ENCODE results near the gene SEMA5A.
A peak's percentile ranks its signal among the peaks of the same experiment; 100 is the strongest.

SEMA5A gene

DNA sequence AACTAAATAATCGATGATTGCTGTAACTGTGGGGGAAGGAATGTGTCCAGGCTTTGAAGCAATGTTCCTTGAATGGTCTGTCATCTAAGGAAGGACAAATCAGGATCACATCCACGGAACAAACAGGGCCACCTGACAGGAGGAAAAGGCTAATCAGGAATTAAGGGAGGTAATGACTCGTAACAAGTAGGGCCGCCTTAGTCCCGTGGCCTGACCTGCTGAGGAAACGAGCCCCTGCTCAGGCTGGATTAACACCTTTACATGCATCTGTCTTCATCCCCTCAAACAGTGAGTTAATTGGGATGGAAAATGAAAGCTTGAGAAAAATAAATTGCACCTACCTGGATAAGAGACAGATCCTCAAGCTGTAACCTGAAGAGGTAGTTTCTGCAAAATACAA, 227.8 kb downstream of the SEMA5A start:
- no peak for DNase-seq

DNA sequence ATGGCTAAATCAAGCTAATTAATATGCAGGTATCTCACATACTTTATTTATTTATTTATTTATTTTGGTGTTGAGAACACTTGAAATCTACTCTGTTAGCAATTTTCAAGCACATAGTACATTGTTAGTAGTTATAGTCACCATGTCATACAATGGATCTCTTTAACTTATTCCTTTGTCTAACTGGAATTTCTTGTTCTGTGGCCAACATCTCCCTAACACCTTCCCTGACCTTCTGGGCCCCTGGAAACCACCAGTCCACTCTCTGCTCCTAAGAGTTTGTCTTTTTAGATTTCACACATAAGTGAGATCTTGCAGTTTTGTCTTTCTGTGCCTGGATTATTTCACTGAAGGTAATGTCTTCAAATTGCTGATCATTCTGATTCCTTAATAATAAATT, 229.1 kb downstream of the SEMA5A start:
- DNase-seq = peak; percentile 62

DNA sequence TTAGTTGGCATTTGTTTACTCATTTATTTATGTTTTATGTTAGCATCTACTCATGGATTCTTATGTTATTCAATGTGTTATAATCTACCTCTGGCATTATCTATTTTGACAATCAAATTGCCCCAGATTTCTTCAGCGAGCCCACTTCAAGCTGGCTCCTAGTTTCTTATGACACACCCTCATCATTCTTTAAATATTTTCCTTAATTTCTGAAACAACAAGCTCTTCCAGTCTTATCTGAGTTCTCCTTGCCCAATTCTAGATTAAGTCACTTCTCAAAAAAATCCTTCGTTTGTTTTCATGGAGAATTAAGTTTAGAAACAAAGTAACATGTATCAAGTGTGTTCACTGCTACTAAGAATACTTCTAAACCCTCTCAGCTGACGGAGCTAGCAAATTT, 229.8 kb downstream of the SEMA5A start:
- no peak for DNase-seq

DNA sequence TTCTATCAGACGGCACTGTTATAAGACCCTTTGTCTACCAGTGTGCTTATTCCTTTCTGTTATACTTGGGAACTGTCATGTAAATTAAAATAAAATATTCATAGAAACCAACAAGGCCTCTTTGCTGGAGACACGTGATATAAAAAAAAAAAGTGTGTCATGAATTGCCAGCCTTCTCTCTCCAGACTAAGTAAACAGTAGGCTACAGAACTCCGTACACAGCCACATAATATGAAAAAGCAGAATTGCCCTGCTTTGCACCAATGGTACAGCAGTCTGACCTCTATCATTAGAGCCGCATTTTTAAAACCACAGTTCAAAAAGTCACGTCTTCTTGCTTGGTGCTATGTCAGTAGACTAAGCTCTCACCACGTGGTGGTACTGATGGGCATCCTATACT, 231.3 kb downstream of the SEMA5A start:
- DNase-seq = no peak

DNA sequence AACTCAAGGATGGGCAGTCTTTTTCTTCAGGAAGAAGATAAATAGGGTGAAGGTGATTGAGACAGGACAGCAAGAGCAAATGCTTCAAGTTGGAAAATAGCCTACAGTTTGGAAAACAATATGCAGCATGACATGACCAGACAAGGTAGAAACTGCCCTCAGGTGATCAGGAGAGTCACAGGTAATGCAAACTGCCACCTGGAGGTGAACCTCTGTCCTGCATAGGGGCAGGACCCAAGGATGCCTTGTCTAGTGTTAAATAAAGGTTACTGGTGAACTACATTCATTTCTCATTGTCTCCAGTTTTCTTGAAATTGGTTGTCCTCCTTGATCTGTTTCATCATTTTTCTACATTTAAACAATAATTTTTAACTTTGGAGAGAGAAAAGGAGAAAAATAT, 232.1 kb downstream of the SEMA5A start:
- DNase-seq = no peak

DNA sequence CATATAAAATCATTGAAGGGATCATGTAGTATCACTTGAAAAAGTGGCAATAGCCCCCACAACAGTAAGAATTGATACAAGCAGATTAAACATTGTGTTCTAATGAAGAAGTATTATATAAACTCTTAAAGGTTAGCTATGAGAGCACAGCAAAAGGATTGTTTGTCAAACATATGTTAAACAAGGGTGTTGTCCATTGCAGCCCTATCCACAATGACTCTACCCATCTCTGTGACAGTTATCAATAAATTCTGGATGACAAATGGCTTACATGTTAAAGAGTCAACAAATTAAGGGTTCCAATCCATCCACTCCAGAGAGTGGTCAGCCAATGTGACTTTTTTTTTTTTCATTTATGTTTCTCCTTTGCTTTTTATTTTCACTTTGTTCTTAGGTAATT, 238.7 kb downstream of the SEMA5A start:
- no peak for DNase-seq

DNA sequence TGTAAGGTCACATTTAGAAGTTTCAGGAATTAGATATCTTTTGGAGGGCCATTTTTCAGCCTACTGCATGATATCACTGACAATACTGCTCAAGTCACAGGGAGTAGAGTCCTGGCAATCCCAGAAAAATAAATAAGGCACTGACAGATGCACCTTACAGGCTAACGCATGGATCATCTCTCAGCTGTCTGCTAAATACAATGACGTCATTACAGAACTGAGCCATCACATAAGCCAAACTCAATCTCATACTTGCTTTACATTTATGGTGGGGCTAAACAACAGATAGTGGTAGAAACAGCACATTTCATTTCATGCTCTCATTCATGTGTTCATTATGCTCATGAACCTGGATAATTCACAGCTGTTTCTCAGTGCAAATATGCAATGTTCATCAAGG, 243.7 kb downstream of the SEMA5A start:
- DNase-seq = no peak

DNA sequence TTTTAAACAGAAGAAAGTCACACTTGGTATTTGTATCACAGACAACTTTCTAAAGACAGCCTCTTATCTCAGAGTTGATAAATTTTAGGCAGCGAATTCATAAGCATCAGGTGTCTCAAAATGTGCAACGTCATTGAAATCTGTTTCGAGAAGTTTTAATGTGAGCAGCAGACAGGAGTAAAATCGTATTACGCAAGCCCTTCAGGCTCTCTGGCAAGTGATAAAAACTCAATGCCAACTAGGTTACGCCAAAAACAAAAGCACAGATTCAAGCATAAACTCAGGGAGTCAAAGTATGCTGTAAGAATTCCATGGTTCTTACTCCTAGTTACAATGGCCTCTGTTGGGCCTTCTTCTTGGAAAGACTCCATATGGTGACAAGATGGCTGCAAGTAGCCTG, 244.7 kb downstream of the SEMA5A start:
- no peak for DNase-seq

DNA sequence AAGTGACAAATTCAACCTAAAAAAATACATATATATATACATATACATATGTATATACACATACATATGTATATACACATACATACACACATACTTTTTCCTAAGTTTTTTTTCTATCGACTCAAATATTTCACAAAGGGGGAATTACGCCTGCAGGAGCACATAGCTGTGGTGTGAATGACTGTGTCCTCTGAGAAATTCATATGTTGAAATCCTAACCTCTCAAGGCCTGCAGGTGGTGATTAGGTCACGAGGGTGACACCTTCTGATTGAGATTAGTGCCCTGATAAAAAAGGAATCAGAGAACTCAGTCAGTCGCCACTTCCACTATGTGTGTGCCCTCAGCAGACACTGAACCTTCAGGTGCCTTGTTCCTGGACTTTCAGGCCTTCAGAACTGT, 248.7 kb downstream of the SEMA5A start:
- no peak for DNase-seq

DNA sequence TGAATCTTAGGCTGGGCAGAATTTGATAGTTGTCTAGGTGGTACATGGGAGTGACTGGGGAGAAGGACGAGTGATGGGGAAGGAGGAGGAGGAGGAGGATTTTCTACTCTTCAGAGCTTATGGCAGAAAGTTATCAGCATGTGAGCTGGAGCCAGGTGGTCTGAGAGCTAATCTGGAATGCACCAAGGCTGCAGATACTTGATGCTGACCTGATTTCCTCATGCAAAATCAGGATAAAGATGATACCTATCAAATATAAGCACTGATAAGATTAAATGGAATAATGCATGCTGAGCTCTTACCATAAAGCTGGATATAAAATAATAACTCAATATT, 250.4 kb downstream of the SEMA5A start:
- no peak for DNase-seq

DNA sequence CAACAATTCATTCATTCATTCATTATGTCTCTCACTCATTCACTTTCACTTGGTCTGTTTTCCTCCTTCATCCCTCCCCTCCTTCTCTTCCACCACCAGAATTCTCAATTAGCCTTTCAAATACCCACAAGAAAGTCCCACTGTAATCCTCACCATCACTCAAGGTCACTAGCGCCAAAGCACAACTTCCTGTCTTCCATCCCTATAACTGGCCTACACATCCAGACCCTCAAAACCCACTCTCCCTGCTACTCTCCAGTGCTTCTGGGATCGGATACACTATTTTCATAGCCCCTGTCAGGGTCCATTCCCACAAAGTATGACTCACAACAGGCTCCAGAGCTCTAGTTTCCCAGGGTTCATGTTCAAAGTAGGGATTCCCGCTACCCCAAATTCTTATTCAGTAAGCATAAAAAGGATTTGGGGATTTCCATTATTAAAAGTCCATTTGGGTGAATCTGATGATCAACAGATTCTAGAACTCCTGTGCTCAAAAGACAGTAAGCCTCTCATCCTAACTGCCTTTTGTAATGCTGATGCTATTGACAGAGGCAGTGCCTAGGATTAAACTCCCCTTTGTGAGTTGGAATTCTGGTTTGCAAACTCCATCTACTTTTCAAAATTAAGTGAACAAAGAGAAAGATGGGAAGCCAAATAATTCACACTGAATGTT, 250.9 kb downstream of the SEMA5A start:
- DNase-seq = no peak

DNA sequence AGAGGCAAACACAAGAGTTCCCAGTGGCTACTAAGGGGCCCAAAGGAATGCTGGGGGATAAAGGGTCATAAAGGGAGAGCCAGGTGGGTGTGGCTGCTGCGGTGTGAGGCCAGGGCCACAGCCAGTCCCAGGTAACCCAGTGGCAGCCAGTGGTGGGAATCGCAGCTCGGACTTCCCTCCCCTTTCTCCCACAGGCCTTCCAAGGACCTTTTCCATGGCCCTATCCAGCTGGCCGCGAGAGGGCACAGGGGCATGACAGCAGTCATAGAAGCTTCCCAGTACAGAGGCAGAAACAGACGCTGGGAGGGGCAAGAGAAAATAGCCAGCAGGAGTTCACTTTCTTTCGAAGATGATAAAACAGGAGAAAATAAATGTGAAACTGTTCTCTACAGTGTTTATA, 257.6 kb downstream of the SEMA5A start:
- DNase-seq = peak; percentile 71

DNA sequence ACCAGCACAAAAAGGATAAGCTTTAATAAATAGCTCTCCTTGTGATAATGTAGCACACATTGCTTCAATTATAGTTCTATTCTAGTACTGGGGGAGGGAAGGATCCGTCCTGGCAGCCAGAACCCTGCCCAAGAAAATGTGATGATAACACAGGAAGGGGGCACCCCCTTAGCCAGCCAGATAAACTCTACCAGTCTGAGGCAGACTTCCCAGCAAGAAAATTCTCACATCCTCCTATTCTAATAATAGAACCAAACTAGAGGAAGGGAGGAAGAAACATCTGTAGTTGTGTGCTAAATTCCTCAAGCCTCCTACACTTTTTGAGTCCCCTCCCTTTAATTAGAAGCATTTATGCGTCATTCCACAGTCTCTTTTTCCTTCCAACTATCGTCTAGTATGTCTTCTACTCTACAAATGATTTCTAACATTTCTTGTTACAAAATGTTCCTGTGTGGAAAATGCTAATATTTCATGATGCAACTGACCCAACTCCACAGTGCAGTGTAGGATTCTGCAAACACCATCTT, 261.0 kb downstream of the SEMA5A start:
- no peak for DNase-seq

DNA sequence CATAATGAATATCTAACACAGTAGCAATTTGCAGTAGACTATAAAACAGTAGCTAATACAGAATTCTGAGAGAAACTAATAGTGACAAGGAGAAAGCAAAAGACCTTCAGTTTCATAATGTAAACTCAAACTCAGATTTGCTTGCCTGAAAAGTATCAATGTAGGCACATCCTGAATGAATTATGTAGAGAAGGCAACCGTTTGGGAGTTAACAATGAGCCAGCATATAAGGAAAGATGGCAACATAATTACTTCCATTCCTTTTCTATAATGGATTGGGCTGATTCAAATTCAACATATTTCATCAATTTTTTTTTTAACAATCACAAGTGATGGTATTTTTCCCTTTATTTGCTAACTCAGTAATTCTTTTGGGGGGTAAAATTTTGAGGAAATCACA, 261.6 kb downstream of the SEMA5A start:
- no peak for DNase-seq

DNA sequence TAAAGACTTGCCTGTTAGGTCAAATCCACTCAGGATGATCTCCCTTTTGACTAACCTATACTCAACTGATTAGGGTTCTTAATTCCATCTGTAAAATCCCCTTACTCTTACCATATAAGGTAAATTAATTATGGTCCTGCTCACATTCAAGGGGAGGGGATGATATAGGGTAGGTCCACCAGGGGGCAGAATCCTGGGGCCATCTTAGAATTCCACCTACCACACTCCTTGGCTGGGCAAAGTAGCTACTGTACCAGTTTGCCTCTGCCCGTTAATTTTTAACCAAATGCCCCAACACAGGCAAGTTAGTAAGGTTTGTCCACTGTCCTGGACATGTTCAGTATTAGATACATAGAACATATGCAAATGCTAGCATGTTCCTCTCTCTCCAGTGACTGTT, 262.4 kb downstream of the SEMA5A start:
- no peak for DNase-seq

DNA sequence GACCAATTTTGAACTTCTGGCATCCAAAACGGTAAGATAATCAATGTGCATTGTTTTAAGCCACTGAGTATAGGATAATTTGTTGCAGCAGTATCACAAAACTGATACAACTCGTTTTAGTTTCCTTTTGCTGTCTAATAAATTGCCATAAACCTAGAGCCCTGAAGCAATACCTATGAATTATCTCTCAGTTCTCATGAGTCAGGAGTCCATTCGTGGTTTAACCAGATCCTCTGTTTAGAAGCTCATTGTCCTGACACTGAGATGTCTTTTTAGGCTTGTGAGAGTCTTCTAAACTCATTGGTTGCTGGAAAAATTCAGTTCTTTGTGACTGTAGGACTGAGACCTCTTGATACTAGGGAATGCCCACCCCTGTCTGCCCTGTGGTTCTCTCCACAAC, 262.9 kb downstream of the SEMA5A start:
- DNase-seq = no peak

DNA sequence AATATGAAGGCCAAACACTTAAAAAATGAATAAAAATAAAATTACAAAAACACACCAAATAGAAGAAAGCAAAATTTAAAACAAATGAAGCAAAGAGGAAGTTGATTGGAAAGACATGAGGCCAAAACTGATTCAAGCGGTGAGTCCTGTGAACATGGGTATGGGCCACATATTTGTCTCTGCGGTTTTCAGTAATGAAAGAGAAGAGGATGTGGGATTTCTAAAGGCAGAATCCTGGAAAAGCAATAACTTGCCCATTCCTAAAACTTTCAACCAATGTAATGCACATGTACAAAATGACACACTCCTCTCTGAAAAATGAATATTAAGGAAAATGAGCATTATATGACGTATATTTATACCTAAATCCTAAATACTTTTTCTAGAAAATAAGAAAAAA, 263.7 kb downstream of the SEMA5A start:
- DNase-seq = no peak

DNA sequence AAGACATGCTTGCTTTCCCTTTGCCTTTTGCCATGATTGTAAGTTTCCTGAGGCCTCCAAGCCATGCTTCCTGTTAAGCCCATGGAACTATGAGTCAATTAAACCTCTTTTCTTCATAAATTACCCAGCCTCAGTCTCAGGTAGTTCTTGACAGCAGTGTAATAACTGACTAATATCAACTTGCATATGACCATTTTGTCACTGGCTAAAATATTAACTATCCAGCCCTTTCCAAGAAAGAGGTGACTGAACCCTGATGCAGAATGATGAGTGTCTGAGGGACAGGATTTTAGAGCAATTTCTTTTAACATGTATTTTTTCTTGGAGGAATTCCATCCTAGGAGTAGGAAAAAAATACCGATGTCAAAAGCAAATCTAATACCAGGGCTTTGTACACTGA, 266.1 kb downstream of the SEMA5A start:
- DNase-seq = no peak

DNA sequence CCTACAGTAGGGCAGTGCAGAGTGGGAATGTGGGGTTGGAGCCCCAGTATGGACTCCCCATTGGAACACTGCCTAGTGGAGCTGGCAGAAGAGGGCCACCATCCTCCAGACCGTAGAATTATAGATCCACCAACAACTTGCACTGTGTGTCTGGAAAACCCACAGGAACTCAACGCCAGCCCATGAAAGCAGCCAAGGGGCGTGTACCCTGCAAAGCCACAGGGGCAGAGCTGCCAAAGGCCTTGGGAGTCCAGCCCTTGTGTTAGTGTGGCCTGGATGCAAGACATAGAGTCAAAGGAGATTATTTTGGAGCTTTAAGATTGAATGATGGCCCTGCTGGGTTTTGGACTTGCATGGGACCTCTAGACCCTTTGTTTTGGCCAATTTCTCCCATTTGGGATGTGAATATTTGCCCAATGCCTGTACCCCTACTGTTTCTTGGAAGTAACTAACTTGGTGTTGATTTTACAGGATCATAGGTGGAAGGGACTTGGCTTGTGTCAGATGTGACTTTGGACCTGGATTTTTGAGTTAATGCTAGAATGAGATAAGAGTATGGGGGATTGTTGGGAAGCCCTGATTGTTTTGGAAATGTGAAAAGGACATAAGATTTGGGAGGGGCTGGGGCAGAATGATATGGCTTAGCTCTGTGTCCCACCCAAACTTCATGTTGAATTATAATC, 266.8 kb downstream of the SEMA5A start:
- DNase-seq = no peak

DNA sequence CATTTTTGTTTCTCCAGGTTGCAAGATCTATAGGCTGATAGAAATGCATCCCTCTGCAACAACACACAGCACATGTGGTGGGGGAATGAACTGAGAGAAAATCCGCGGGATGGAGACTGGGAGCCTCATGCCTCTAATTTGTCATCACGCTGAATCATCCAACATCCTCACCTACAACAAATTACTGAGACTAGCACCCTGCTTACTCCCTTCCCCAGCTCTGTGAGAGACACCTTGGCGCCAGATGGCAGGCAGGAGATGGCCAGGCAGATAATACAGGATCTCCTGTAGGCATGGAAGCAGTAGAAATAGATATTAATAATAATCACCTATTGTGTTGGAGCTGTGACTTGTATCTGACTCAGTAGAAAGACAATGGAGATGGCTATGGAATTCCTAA, 276.9 kb downstream of the SEMA5A start:
- no peak for DNase-seq

DNA sequence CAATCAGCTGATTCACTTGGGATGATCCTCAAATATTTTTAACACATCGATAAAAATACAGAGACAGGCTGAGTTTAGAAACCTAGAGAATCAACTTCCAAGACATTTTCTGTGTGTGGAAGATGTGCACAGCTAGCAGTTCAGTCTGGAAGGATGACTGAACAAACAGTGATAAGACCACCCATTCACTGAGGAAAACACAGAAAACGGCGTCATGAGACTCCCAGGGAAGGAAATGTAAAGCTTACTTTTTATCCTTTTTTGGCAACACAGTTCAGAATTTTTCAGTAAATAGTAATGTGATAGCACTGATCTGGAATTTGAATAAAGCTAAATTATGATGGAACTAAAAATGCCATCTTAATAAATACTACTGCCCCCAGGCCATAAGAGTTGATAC, 277.6 kb downstream of the SEMA5A start:
- DNase-seq = no peak

DNA sequence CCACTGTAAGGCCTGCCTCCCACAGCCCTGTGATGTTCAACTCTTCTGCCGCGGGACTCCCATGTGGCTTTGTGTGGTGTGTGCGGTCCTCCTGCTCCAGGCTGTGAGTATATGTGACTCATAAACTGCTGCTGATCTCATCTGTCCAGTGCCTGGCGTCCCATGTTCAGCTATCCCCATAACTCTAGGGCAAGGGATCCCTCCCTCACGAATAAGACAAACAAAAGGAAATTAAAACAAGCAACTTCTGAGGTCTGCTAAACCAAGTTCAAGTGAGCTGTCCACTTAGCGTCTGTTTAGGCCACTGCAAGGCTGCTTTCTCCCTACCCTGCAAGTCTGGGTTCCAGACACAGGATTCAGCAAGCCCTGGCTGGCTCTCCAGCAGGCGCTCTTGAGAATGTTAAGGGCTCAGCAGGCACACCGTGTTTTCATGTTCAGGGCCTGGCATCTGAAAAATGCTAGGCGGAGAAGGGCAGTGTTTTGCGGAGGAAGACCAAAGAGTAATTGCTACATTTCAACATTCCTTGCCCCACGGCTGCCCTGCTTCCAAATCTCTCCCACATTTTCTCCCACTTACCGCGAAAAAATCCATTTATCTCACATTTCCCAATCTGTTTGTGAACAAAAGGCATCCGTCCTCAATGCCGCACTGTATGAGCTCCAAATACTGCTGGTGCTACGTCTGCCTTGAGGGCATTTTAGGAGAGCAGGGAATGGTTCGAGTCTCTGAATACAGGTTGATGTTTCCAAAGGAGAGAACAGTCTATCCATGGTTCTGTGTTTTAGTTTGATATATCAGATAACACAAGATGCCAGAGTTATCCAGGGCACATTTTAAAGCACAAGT, 280.2 kb downstream of the SEMA5A start:
- DNase-seq = peak; percentile 98

DNA sequence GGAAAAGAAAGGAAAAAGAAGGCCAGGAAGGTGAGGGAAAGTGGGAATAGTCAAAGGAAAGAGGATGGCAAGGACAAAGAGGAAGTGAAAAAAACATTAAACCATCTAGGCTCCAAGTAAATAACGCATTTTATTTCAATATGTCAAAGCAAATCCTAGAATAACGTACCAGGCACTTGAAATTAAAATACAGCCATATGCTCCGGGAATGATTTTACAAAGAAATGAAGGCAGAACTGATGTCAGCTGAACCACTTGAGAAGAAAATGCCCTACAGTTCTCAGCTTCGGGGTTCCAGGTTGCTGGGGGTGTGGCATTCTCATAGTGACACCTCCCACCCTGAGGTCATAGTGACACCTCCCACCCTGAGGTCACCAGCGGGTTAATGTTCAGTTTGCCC, 281.6 kb downstream of the SEMA5A start:
- DNase-seq = no peak

DNA sequence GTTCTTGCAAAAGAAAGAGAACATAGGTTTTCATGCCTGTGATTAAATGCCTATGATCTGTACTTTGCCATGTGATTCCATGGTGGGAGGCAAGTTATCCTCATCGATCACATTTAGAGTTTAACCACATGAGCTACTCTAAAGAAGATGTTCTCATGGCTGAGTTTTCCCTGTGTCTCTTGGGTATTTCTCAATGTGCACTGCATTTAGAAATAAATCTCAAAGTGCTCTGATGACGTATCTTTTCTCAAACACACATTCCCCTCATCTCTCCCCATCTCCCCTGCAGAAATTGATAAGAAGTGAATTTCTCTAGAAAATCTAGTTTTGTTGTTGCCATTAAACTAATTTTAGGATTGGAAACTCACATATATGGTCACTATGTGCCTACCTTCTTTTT, 282.2 kb downstream of the SEMA5A start:
- no peak for DNase-seq
